Right lobe of liver (tissue), 6 donors: ENCODE data around the gene RTL5. TPM values are rescaled to one million over a fixed set of nuclear protein-coding genes. Genes with fewer than 3 reads are reported as not detected.
"Not testable (repeated sequence)": the region's sequence is repeated elsewhere in the genome, so short reads cannot be mapped to it uniquely, and the experiment has no call there.

Experiments
- ATAC-seq, 4 donors: fragments of 200-7000 bp; cut with Tn5 transposase; one replicate each; pipeline ENCODE4 v1.9.1; 2020; ENCODE audit warnings: mild to moderate bottlenecking in 4 of 4, moderate library complexity in 4 of 4
- DNase-seq, 3 donors: peaks; one replicate each; pipeline ENCODE4 v3.0.0-alpha.2; 2020
- H3K27ac ChIP-seq, 3 donors: fragments of 200-600 bp; one replicate each; pipeline ENCODE4 v1.8.0; 2022
- H3K27me3 ChIP-seq, 2 donors: fragments of 200-600 bp; one replicate each; pipeline ENCODE4 v1.8.0; 2022
- H3K36me3 ChIP-seq, 4 donors: fragments of 200-600 bp; sonication (generic) in 1 of 4; one replicate each; pipeline versions ENCODE4 v1.5.1 to v1.8.0; 2017 to 2022; ENCODE audit warnings: control low read depth in 1 of 4
- H3K4me1 ChIP-seq, 4 donors: fragments of 200-600 bp; sonication (generic) in 1 of 4; one replicate each; pipeline versions ENCODE4 v1.5.1 to v1.8.0; 2017 to 2022; ENCODE audit warnings: control low read depth in 1 of 4
- H3K4me3 ChIP-seq, 3 donors: fragments of 200-600 bp; one replicate each; pipeline ENCODE4 v1.8.0; 2022
- H3K9me3 ChIP-seq, 4 donors: fragments of 200-600 bp; sonication (generic) in 1 of 4; one replicate each; pipeline versions ENCODE4 v1.5.1 to v1.8.0; 2017 to 2022; ENCODE audit warnings: control low read depth in 1 of 4
- POLR2A ChIP-seq: fragments of 450-650 bp; IDR thresholded peaks from one replicate; pipeline ENCODE4 v1.6.1; 2017; ENCODE audit warnings: antibody characterized with exemption, mild to moderate bottlenecking
- WGBS: methylation state at CpG from one replicate; pipeline ENCODE4 v1.1.6; 2018; ENCODE audit warnings: low coverage, low lambda C conversion rate; ENCODE audit not compliant: insufficient coverage; ENCODE audit errors: missing lambda C conversion rate; 5-methylcytosine and 5-hydroxymethylcytosine counted together
- intact Hi-C, 2 donors: fragments of 100-400 bp; cut with DNase I; formaldehyde crosslinking; loops; one replicate each; pipeline versions ENCODE4 v1.11.2 to v1.14.1; 2022
- long read RNA-seq: library from polyadenylated mRNA; unstranded; transcript quantifications from one replicate; pipeline ENCODE4 v2.0.0, GENCODE V29; 2019
- total RNA-seq, 6 experiments: library from RNA; depleted of rRNA in 2 of 6; stranded (reverse); fragments of >200 nt in 2 of 6; fragmentation: NEBNext Ultra II Directional in 3 of 6; extraction: Animal tissue kit (Norgen Biotek cat#: 25700) in 3 of 6; gene quantifications; one replicate each; pipeline versions ENCODE4 v1.1.0 to v1.2.4, GENCODE V29; 2016 to 2023
- TF ChIP-seq, protein P1 (sequence below), 4 donors: fragments of 200-600 bp in 3 of 4; fragments of 450-650 bp in 1 of 4; IDR thresholded peaks; one replicate each; pipeline versions ENCODE4 v1.5.1 to v1.8.0; 2016 to 2022; ENCODE audit warnings: antibody characterized with exemption in 4 of 4, mild to moderate bottlenecking in 2 of 4
- donor health status: DM: no; HTN: yes; CAD: no.
- donor health status: DM: no; HTN: no; CAD: no.
- donor health status: DM: no; HTN: no; CAD: no.
- donor health status: DM: no; HTN: yes; CAD: no.
- donor health status: DM: no; HTN: yes; CAD: no.

The RTL5 gene
- 1 to 10 TPM; 1.2 to 4.1 (median 2.5) TPM for total RNA-seq
- long read RNA-seq = 0 reads

DNA sequence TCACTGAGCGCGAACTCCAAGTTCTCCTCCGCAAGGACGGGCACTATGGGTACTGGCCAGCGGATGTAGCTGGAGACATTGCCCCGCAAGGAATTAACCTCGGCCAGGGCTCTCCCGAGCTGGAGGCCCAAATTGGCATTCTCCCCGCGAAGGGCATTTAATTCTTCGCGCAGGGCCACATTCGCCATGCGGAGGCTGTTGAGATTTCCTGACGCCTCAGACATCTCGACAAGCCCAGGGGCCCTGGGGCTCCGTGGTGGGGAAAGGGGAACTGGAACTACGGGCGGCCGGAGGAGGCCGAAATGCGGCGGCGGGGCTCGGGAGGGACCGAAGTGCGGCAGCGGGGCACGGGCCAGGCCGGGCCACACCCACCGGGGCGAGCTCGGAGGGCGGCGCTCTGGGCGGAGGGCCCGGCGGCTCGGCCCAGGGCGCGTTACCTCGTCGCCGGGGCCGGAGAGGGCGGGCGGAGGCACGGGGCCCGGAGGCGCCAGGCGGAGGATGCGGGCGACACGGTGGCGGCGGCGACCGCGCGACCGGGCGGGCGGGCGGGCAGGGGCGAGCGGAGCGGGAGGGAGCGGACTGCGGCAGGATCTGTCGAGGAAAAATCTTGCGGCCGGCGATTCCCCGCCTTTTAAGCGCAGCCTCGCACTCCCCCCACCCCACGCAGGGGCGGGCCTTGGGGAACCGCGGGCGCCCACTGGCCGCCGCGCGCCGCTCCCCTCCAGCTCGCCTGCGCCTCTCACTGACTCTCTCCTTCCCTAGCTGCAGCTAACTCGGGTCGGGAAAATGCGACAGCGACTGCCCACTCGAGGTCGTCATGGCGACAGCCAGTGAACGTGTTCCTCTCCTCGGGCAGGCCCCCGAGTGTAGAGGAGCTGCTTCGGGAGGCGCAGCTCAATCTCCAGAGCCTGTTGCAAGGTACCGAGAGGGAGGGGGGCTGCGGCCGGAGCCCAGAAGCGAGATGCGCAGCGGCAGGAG, at the start of gene RTL5:
Gene RTL5 (minus strand): TSS at position 599 of the 978 bp plus-strand sequence.
- Histone ChIP-seq H3K9me3 (no peaks in the 10 kb centered on the region), H3K27ac (no peak within 1 kb of the TSS), H3K4me3 (peak within 1 kb of the TSS; percentile 31 to 49 (median 47)), H3K4me1 (peaks cover 0 to 5% (median 2%) of the 10 kb centered on the region in 4 donors), H3K36me3 (no peaks in the 10 kb centered on the region), H3K27me3 (no peaks in the 10 kb centered on the region)
- intact Hi-C loops = loop anchor here in 1 of 2 donors (10.0 kb wide), 1 partner anchor 137 kb away; no protein-coding TSS in a partner anchor
- ATAC-seq = peak; percentile 87 to 91 (median 90)
- no peak for TF ChIP-seq POLR2A
- TF ChIP-seq, protein P1, sequence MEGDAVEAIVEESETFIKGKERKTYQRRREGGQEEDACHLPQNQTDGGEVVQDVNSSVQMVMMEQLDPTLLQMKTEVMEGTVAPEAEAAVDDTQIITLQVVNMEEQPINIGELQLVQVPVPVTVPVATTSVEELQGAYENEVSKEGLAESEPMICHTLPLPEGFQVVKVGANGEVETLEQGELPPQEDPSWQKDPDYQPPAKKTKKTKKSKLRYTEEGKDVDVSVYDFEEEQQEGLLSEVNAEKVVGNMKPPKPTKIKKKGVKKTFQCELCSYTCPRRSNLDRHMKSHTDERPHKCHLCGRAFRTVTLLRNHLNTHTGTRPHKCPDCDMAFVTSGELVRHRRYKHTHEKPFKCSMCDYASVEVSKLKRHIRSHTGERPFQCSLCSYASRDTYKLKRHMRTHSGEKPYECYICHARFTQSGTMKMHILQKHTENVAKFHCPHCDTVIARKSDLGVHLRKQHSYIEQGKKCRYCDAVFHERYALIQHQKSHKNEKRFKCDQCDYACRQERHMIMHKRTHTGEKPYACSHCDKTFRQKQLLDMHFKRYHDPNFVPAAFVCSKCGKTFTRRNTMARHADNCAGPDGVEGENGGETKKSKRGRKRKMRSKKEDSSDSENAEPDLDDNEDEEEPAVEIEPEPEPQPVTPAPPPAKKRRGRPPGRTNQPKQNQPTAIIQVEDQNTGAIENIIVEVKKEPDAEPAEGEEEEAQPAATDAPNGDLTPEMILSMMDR (IDR thresholded peaks at IDR 0.05) = no peak
- WGBS = 38% methylated on average over 18 of the region's 106 CpGs
- peak; percentile 75 to 85 (median 80) for DNase-seq

DNA sequence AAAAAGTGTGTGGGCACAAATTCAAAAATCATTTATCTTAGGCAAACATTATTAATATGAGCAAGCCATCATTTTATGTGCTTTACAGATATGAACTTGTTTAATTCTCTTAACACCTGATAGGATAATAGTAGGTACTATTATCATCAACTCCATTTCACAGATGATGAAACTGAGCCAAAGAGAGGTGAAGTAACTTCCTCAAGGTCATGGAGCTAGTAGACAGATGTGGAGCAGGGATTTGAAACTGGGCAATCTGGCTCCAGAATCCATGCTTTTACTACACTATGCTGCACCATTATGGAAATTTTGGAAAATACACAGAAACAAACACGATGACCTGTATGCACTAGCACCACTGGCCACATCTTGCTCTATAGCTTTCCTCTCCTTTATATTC, 48.8 kb upstream of the RTL5 start:
- no peak for TF ChIP-seq POLR2A
- TF ChIP-seq, protein P1 (IDR thresholded peaks at IDR 0.05) = no peak
- Histone ChIP-seq H3K36me3 (no peaks in the 10 kb centered on the region), H3K27ac (no peak overlapping the region), H3K4me3 (peak overlapping the region in 1 of 3 donors; percentile 72), H3K27me3 (no peaks in the 10 kb centered on the region), H3K9me3 (no peaks in the 10 kb centered on the region), H3K4me1 (peaks cover 0 to 4% (median 0%) of the 10 kb centered on the region in 4 donors)
- DNase-seq = no peak
- no peak for ATAC-seq
- WGBS = 33% methylated on average over 1 of the region's 1 CpG
- intact Hi-C loops = no loop called here

DNA sequence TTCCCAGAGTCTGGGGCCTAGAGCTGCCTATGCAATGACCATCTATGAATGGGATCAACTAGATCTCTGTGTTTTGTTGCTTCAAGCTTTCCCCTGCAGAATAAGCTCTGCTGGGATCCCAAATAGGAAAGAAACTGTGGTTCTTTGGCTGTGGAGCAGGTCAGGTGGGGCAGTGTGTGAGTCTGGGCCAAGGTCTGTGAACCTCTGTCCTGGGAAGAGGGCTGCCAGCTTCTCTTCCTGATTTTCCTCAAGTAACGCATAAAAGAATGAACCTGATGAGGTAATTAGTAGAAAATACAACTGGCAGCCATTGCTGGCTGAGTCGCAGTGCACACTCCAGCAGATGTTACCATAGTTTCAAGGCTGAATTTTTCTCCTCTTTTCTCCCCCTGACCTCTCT, 45.3 kb upstream of the RTL5 start:
- ATAC-seq (no peak), DNase-seq (no peak)
- no peak for TF ChIP-seq POLR2A
- TF ChIP-seq, protein P1 (IDR thresholded peaks at IDR 0.05) = no peak
- WGBS = 64% methylated on average over 2 of the region's 2 CpGs
- no peaks in the 10 kb centered on the region for H3K27me3 ChIP-seq
- intact Hi-C loops = no loop called here
- no peak overlapping the region for H3K27ac ChIP-seq
- no peaks in the 10 kb centered on the region for H3K4me1 ChIP-seq
- no peaks in the 10 kb centered on the region for H3K9me3 ChIP-seq
- no peak overlapping the region for H3K4me3 ChIP-seq
- no peaks in the 10 kb centered on the region for H3K36me3 ChIP-seq

DNA sequence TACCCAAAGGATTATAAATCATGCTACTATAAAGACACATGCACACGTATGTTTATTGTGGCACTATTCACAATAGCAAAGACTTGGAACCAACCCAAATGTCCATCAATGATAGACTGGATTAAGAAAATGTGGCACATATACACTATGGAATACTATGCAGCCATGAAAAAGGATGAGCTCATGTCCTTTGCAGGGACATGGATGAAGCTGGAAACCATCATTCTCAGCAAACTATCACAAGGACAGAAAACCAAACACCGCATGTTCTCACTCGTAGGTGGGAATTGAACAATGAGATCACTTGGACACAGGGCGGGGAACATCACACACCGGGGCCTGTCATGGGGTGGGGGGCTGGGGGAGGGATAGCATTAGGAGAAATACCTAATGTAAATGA, 44.6 kb upstream of the RTL5 start:
- ATAC-seq, H3K27me3 ChIP-seq, H3K4me3 ChIP-seq, H3K36me3 ChIP-seq, H3K9me3 ChIP-seq, DNase-seq, intact Hi-C loops, H3K27ac ChIP-seq, H3K4me1 ChIP-seq: not testable (repeated sequence)
- WGBS = 79% methylated on average over 5 of the region's 5 CpGs
